Hematopoietic multipotent progenitor cell treated with erythropoietin and hydrocortisone succinate and interleukin-3 and kit ligand, for 15 days (in vitro differentiated cells): Measurements from ENCODE around the gene TACC2.
"Not testable (repeated sequence)": the region's sequence is repeated elsewhere in the genome, so short reads cannot be mapped to it uniquely, and the experiment has no call there.

ENCODE experiments used
- DNase-seq: peaks from one replicate; pipeline ENCODE4 v3.0.0-alpha.2; 2015; ENCODE audit warnings: low spot score

TACC2 gene

DNA sequence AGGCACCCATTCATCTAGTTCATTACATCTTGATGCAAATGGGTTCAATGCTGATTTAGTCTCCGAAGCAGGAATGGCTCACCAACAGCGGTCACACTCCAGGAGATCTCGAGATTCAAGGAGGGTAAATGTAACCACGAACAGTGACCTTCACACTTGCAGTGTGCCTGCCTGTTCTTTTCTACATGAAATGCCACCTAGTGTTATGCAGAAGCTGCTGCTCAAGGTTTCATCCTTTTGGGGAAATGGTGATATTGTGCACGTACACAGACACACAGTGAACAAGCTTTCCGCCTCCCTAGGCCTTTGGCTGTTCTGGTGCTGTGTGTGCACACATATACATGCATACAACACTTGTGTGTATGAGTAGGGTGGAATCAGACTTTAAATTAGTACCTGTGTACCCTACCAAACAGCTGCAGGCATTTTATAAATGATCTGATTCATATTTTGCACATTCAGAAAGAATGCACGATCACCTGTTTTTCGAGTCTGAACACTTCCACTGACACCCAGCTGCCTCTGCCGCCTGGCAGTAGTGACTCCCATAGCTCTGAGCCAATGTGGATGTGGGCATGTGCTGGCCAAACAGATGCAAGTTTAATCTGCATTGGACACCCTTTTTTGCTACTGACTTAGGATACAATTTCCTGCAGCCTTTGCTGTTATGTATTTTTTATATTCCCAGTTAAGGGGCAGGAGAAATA lies 100.5 kb downstream of the TACC2 start:
- DNase-seq, result no peak

GRCh38 chr10:122091722-122092121 lies 102.8 kb downstream of the TACC2 start:
- no peak for DNase-seq

- DNase-seq, result no peak
Observed at GRCh38 chr10:122093076-122093475, 104.1 kb downstream of the TACC2 start.

DNA sequence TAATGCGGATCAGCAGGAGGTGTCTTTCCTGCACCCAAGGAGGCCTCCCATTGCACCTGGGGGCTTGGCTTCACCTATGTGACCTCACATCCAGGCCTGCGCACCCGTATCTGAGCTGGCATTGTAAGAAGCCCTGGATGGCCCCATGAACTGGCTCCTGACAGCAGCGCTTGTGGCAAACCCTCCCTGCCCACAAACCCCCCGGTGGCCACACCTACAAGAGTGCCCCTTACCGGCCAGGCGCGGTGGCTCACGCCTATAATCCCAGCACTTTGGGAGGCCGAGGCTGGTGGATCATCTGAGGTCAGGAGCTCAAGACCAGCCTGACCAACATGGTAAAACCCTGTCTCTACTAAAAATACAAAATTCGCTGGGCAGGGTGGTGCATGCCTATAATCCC lies 107.2 kb downstream of the TACC2 start:
- DNase-seq, result not testable (repeated sequence)

DNA sequence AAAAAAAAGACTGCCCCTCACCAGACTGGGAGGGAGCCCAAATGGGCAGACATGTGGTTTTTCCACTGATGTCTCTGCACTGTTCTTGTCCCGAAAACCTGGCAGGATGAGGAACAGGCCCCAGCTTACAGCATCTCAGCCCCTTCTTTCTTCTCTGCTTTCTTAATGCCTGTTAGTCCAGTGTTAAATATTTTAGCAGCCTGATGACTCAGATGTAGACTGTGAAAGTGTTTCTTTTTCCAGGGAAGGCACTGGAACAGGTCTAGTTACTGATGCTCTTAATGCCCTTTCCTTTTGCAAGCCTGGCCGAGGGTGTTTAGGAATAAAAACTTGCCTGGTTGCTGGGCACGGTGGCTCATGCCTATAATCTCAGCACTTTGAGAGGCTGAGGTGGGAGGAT lies 107.7 kb downstream of the TACC2 start:
- DNase-seq, result no peak

- no peak for DNase-seq
Observed at GRCh38 chr10:122097935-122098334, 109.0 kb downstream of the TACC2 start.

- no peak for DNase-seq
Observed at GRCh38 chr10:122098924-122099323, 110.0 kb downstream of the TACC2 start.

DNA sequence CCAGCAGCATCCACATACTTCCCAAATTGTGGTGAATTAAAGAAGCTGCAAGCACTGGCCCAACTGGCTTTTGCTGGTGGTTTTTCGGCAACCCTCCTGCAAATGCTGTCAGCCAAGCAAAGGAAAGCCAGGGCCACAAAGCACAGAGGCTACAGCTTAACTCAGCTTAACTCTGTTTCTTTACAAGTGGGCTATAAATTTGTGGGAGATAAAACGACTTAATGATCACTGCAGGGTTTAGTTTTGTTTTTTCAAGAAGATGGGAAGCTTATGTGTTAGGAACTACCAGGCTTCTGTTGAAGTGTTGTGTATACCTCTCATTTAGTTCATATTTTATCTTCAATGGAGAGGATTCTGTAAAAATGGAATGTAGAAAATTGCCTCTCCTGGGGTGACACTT lies 110.6 kb downstream of the TACC2 start:
- no peak for DNase-seq

GRCh38 chr10:122102146-122102868 lies 113.3 kb downstream of the TACC2 start:
- DNase-seq, result no peak

DNA sequence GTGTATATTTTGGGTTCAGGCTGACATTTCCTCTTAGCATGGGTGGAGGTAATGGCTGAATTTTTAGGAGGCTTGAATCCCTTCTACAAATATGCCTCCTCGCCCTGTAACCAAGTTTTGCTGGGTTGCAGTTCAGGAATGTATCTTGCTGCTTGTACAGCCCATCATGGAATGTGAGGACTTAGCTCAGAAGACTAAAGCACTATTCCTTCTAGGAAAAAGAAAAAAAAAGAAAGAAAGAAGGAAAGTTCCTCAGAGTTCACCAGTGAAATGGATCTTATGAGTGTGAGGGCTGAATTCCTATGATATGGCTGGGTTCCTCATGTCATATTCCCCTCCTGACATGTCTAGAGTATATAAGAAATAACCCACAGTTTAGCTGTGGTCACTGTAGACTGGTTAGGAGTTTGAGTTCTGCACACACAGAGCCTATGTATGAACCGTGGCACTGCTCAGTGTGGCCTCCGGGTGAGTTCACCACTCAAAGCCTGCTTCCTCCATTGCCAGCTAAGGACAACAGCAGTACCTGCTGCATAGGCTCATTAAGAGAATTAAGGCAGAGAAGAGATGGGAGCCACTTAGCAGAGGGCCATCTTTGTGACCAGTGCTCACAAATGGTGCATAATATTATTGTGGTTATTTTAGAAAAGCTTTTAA lies 114.0 kb downstream of the TACC2 start:
- DNase-seq, result no peak

DNA sequence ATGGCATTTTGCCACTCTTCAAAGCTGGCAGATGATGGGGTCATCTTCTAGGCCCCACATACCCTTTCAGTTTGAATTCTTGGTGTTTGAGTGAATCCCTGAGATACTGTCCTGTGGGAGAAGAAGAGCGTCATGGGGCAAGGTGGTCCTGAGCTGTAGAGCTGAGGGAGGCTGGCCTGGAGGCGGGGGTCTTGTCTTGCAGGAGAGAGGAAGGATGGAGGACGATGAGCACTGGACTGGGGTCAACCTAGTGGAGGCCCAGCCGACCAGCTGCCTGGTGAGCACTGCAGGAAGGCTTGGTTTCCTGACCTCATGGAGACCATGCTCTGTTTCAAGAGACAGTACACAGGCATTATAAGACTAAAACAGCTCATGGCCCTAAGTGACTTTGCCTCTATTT lies 114.6 kb downstream of the TACC2 start:
- no peak for DNase-seq

- DNase-seq, result not testable (repeated sequence)
Observed at GRCh38 chr10:122108786-122109185, 119.8 kb downstream of the TACC2 start.

- DNase-seq, result no peak
Observed at GRCh38 chr10:122112021-122112616, 123.2 kb downstream of the TACC2 start.

DNA sequence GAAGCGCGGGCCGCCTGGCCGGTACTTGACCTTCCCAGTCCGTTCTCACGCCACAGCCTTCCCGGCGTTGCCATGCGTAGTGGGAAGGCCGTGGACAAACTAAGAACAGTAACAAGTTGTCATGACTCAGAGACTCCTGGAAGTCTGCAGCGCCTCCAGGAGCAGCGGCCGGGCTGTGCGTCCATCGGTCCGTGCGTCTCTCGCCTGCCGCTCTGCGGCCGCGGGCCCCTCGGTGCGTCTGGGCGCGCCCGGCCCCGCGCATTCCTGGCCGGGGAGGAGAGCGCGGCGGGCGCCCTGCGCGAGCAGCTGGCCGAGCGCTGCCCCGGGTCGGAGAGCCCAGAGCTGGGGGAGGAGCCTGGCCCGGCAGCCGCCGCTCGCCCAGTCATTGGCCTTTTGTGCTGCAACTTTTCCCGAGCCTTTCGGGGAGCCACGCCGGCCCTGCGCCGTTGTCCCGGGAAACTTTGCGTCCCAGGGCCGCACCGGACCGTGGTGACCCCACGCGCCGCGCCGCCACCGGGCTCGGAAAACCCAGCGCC lies 123.7 kb downstream of the TACC2 start:
- no peak for DNase-seq

GRCh38 chr10:122113161-122113944 lies 124.4 kb downstream of the TACC2 start:
- no peak for DNase-seq

DNA sequence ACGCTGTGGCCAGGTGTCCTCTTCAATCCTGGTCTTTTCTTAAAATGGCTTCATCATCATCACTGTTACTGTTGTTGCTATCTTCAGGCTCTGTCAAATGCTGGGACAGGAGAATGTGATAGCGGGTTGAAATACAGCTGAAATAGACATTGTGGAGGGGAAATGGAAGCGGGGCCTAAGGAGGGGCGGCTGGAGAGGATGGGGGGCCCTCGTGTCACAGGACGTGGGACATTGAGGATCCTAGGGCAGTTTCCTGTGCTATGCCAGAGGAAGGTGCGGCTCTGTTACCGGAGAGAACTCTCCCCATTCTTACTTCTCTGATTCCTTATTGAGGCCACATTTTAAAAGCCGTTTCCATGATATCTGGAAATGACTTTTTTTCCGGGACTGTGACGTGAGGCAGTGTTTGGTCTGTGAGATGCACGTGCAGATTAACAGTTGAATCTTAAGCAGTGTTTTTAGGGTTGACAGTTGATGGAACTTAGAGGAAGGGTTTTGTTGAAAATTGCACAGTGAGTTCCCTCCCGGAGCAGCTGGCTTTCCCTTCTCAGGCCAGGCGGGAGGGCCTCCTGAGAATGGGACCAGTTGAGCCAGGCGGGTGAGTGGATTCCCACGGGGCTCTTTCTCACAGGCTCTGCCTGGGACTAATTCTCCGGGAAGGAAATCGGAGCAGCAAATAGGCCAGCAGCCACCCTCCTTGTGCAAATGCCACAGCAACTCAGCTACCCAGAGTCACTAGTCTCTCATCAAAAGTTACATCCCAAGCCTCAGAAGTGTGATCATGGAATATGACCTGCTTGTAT lies 125.2 kb downstream of the TACC2 start:
- no peak for DNase-seq

- no peak for DNase-seq
Observed at GRCh38 chr10:122115874-122116273, 126.9 kb downstream of the TACC2 start.

- no peak for DNase-seq
Observed at GRCh38 chr10:122116331-122116730, 127.4 kb downstream of the TACC2 start.

GRCh38 chr10:122117475-122117874 lies 128.5 kb downstream of the TACC2 start:
- DNase-seq, result no peak

GRCh38 chr10:122120008-122120744 lies 131.2 kb downstream of the TACC2 start:
- no peak for DNase-seq
